HG03342 (cell line): ENCODE data around the gene SLC16A5.
"Not testable (repeated sequence)": the region's sequence is repeated elsewhere in the genome, so short reads cannot be mapped to it uniquely, and the experiment has no call there.

ENCODE experiments used
- ATAC-seq: cut with Tn5 transposase; IDR thresholded peaks from one replicate; pipeline ENCODE4 v1.9.1; 2021; ENCODE audit warnings: mild to moderate bottlenecking, moderate library complexity; ENCODE audit not compliant: unreplicated experiment

Gene SLC16A5

DNA sequence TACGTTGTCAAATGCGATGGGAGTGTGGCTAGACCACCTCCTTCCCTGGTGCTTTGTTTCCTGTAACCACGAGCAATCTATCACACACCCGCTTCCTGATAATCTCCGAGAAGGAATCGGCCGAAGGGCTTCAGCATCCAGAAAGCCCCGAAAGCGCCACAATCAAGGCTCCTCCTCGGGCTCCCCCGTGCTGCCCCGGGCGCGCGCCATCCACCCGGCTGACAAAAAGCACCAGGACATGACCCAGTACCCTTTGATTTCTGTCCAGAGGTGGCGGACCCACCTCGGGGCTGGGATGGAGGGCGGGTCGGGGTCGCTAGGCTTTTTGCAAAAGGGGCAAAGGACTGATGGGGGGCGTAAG is 21.3 kb downstream of the SLC16A5 start:
- no peak for ATAC-seq

DNA sequence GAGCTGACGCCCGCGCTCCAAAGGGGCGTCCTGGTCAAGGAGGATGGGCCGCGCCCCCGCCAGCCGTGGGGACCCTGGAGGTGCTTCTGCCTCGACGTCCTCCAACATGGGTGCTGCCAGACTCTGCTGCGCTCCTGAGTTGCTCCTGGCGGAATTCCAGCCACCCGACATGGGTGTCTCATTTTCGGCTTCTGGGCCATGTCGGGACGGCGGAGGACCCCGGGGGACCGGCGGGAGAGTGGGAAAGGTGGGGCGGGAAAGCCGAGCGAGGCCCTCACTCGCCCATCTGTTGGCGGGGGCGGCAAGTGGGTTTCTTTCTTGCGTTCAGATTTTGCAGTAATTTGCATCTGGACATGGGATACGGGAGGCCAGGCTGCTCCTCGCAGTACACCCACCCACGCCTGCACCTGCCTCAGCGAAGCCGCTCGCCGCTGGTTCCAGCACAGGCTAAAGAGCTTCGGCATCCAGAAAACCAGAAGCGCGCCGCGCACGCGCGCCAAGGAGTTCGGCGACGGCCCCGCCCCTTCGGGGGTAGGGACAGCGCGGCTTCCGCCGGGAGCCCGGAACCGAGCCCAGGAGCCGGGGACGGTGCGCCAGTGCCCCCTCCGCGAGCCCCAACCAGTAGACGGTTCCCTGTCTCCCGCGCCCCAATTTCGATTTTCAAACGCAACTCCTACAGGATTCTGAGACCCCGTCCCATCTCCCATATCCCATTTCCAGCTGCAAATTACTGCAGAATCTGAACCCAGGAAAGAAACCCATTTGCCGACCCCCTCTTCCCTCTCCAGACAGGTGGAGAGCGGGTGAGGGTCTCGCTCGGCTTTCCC is 21.9 kb downstream of the SLC16A5 start, which contains the start of gene ARMC7:
Gene ARMC7 (plus strand): TSS at position 563 of the 827 bp plus-strand sequence. CDS start 320 bp downstream, outside the sequence.
- peak; percentile 62 for ATAC-seq

DNA sequence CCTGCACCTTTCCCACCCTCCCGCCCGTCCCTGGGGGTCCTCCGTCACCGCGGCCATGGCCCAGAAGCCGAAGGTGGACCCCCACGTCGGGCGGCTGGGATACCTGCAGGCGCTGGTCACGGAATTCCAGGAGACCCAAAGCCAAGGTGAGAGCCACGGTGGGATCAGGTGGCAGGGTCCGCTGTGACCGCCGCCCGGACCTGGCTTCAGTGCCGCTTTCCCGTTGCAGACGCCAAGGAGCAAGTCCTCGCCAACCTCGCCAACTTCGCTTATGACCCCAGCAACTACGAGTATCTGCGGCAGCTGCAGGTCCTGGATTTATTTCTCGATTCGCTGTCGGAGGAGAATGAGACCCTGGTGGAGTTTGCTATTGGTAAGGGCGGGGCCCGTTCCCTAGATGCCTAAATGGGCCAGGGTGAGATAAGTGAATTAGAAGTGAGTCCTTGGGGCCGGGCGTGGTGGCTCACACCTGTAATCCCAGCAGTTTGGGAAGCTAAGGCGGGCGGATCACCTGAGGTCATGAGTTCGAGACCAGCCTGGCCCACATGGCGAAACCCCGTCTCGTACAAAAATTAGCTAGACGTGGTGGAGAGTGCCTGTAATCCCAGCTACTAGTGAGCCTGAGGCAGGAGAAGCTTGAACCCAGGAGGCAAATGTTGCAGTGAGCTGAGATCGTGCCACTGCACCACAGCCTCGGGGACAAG is 22.6 kb downstream of the SLC16A5 start:
- ATAC-seq: no peak

DNA sequence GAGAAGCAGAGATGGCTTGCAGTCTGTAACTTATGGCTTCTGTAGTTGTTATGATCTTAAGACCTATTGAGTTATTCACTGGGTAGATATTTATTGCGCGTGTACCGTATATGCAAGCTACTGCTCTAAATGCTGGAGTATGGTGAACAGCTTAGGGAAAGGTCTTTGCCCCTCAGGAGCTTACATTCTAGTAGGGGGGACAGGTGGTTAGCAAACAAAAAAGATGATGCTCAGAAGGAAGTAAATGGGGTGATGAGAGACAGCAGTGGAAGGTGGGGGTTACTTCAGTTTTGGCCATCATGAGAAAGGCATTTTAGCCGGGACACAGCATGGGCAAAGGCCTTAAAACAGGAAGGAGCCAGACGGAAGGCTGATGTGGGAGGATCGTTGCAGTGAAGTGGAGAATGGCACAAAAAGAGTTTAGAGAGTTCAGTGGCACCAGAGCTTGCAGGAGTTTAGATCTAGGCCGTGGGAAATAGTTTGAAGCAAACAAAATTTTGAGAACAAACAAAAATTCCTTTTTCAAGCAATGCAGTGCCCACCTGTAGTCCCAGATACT is 24.1 kb downstream of the SLC16A5 start:
- ATAC-seq: no peak

DNA sequence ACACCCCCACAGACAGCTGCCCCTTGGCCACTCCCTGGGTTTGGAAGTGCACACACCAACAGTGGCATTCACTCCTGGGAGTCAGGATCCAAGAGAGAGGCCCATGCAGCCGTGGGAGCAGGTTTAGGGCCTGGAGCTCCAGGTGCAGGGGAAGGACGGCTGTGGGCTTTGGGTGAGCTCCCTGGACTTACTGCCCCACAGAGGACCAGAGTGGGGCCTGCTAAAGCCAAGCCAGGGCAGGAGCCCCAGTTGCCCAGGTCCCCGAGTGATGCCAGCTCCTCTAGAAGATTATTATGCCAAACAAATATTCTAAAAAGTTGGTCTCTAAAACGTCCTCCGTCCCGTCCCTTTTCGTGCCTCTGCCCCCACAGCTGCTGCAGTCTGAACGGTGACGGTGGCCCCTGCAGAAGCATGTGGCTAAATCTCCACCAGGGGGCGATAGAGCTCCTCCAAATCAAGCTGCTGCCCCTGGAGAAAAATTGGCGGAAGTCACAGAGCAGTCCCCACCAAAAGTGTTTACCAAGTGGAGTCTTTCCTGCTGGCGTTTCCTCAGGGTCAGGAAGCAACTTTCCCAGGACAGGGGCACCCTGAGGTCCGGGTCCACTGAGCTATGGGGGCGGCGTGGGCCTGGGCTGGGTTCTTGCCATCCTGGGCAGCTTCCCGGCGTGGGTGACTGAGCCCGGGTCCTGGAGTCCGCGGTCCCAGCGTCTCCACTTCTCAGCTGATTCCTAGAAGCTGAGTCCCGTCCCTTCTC is 26.2 kb downstream of the SLC16A5 start:
- peak; percentile 48 for ATAC-seq

GRCh38 chr17:75114552-75115314 is 27.0 kb downstream of the SLC16A5 start:
- ATAC-seq: no peak

- ATAC-seq: no peak
Measured at GRCh38 chr17:75115555-75115954, 27.8 kb downstream of the SLC16A5 start.

- no peak for ATAC-seq
Measured at GRCh38 chr17:75116737-75117136, 29.0 kb downstream of the SLC16A5 start.

- no peak for ATAC-seq
Measured at GRCh38 chr17:75118307-75118706, 30.6 kb downstream of the SLC16A5 start.

DNA sequence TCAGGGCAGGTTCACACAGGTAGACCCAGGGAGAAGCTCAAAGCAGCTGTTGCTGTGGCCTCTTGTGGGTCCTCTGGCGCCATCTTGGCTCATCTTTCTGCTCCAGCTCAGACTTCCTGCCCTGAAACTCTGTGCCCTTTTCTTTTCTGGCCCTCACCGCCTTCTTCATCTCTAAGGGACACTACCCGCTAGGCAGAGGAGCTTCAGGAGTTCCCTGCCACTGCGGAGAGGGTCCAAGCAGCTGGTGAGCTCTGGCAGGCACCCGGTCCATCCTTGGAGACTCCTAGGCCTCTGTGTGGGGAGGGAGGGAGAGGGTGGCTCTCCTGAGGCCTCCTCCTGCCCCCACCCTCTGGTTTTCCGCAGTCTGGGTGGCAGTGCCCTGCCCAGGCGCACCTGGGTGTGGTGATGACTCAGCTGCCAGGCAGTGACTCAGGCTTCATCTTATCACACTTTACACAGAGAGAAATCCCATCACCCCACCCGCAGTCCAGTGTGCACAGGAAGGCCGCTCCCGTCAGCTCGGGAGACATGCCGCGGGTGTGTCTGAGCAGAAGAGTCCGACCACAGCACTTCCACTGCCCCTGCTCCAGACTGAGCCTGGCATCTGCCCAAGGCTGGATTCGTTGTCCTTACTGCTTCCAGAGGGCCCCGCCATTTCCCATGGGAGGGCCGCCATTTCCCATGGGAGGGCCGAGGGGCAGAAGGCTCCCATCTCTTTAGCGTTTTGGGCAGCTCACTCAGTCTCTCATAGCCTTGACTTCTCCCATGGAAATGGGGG is 36.5 kb downstream of the SLC16A5 start:
- ATAC-seq: no peak

DNA sequence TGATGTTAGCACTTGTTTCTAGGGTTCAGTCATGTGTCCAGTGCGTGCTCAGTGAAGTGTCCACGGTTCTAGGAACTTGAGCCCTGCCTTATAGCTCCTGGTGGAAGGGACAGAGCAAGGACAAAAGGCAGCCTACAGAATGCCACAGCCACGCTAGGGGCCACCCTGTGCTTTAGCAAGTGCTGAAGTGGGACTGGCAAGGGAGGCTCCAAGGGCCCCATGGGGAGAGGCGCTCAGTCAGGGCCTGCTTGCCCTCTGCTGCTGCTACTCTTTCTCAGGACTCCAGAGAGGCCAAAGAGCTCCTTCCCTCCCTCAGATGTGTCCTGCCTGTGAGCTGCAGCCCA is 37.0 kb downstream of the SLC16A5 start:
- ATAC-seq: no peak

DNA sequence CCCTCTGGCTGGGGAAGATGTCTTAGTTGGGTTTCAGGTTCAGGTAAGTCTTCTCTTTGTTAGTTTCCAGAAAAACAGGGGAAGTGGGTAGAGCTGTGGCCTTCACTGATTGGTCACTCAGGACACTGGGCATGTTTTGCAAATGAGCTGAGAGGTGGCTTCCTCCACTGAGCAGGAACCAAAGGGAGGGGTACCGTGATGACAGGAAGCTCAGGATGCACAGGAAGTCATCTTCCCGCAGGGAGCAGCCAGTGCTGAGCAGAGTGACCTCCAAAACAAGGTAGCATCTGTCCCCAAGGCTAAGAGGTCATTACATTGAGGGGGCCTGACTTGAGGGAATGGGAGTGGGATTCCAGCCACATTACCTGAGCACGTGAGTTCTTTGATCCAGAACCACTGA is 38.2 kb downstream of the SLC16A5 start:
- no peak for ATAC-seq

- no peak for ATAC-seq
Measured at GRCh38 chr17:75126954-75127353, 39.2 kb downstream of the SLC16A5 start.

DNA sequence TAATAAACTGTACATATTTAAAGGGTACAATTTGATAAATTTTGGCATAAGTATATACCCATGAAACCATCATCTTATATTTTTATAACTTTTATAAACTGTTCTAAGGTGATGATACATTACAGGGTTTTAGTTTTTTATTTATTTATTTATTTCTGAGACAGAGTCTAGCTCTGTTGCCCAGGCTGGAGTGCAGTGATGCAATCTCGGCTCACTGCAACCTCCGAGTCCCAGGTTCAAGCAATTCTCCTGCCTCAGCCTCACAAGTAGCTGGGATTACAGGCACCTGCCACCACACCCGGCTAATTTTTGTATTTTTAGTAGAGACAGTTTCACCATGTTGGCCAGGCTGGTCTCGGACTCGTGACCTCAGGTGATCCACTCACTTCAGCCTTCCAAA is 40.2 kb downstream of the SLC16A5 start:
- not testable (repeated sequence) for ATAC-seq

- no peak for ATAC-seq
Measured at GRCh38 chr17:75128694-75129505, 41.1 kb downstream of the SLC16A5 start.

GRCh38 chr17:75129576-75129975 is 41.8 kb downstream of the SLC16A5 start:
- ATAC-seq: no peak

GRCh38 chr17:75130059-75130631 is 42.4 kb downstream of the SLC16A5 start:
- ATAC-seq: no peak

DNA sequence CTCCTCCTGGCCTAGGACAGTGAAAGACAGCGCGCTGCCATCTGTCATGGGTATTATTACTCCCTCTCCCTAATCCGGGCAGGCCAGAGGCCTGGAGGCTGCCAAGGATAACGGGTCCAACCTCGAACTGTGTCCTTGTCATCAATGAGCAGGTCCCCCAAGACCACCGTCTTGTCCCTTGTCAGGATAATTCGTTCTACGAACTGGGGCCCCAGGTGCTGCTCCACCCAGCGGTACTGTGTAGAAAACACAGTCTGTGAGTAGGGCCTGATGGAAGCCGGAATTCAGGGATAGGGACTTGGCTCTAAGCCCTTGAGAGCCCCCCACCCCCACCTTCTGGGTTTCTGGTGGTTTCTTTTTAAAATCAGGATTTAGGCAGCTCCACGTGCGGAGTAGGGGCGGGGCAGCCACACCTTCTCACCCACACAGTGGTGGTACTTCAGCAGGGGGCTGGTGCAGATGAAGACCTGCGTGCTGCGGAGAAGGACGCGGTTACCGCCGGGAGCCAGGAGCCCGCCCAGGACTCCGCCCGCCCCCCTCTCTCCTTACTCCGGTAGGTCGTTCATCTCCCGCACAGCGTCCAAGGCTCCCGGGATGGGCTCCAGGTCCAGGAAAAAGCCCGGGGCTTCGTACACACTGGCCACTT is 43.0 kb downstream of the SLC16A5 start:
- ATAC-seq: no peak
